ENCODE measurements around the gene ACTA1. TPM values are rescaled to one million over a fixed set of nuclear protein-coding genes. Genes with fewer than 3 reads are reported as not detected.

The ACTA1 gene
- total and polyA plus RNA-seq, 9 of the 15 experiments (the other 6 are each of a cell fraction or from before 2014, with no cell fraction given): 0.07 to 0.36 TPM; not detected in 7

DNA sequence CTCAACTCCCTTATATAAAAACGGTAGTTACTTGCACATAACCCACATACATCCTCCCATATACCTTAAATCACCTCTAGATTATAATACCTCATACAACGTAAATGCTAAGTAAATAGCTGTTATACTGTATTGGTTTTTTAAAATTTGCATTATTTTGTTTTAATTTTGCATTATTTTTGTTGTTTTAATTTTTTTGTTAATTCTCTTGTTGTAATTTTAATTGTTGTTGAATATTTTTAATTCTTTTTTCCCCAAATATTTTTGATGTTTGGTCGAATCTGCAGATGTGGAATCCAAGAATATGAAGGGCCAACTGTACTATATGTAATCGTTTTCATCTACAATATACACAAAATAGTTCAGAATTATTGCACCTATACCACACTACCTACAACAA, 23.5 kb upstream of the ACTA1 start (continued):
- TF ChIP-seq ZNF175 (CRISPR knock-in tag; IDR thresholded peaks at IDR 0.05; ENCODE audit: low read depth) (no peak), ZNF398 (CRISPR knock-in tag; IDR thresholded peaks at IDR 0.05) (no peak), ZSCAN32 (CRISPR knock-in tag; IDR thresholded peaks at IDR 0.05) (no peak), SOX6 (IDR thresholded peaks at IDR 0.05) (no peak), ZNF133 (CRISPR knock-in tag; IDR thresholded peaks at IDR 0.05) (no peak)

DNA sequence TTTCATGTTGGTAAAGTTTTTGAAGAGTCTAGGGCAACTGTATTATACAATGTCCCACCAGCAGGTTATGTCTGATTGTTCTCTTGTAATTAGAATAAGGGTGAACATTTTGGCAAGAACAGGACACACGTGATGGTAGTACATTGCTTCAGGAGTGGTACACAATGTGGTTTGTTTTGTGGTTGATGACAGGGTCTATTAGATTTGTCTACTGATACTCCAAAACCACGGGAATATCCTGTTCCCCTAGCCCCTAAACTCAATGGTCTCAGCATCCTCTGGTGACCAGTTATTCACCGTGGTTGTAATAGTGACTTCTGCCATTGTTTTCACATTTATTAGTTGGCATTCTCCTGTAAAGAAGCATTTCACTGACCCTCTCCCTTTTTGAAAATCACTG, 22.1 kb upstream of the ACTA1 start:
- WGBS (ENCODE audit: insufficient coverage, low coverage, missing lambda C conversion rate): 74% methylated on average over 3 of the region's 3 CpGs
- H3K27me3 ChIP-seq (ENCODE audit: control insufficient read depth in 2 of 2, insufficient read depth in 2 of 2, low read length in 2 of 2): no peaks in the 10 kb centered on the region
- no peaks in the 10 kb centered on the region for H3K79me2 ChIP-seq (ENCODE audit: control insufficient read depth, insufficient read depth, low read length)
- H3K36me3 ChIP-seq (ENCODE audit: control insufficient read depth, insufficient read depth, low read length): peaks cover 86% of the 10 kb centered on the region
- H3K4me3 ChIP-seq: no peak overlapping the region
- no peak overlapping the region for H3K9ac ChIP-seq (ENCODE audit: insufficient read depth in 1 of 2, low read depth in 2 of 2, low read length in 2 of 2)
- no peaks in the 10 kb centered on the region for H3K9me3 ChIP-seq (replicated peaks; ENCODE audit: control insufficient read depth, insufficient read depth, low read depth, low read length)
- ATAC-seq: no peak
- intact Hi-C loops (cut with micrococcal nuclease) (no loop called here), in situ Hi-C loops (cut with MboI) (no loop called here)
- DNase-seq (ENCODE audit: extremely low read depth in 1 of 4, low spot score in 3 of 4): no peak
- BruUV-seq (replicated peaks): no TSS peak
- H2AFZ ChIP-seq (ENCODE audit: low read depth, low read length): no peak overlapping the region
- H3K9me1 ChIP-seq (ENCODE audit: control insufficient read depth, insufficient read depth, low read length): no peaks in the 10 kb centered on the region
- POLR2A ChIA-PET: no interaction called here
- H3K4me2 ChIP-seq (ENCODE audit: insufficient read depth, low read length): no peak overlapping the region
- H4K20me1 ChIP-seq (replicated peaks; ENCODE audit: control insufficient read depth, insufficient read depth, low read length): no peaks in the 10 kb centered on the region
- no peak overlapping the region for H3K27ac ChIP-seq (ENCODE audit: extremely low read depth, low read depth, low read length)
- CTCF ChIA-PET (ENCODE audit: low intra/inter-chr PET ratio): no interaction called here
- H3K4me1 ChIP-seq (replicated peaks in 1 of 2; ENCODE audit: control insufficient read depth in 2 of 2, insufficient read depth in 2 of 2, low read length in 2 of 2): no peaks in the 10 kb centered on the region
- FAIRE-seq: no peak
- TF ChIP-seq HMGN3 (IDR thresholded peaks at IDR 0.05; ENCODE audit: borderline replicate concordance, extremely low read depth, insufficient read length, low read depth, low read length) (no peak), SIX5 (IDR thresholded peaks at IDR 0.05; ENCODE audit: borderline replicate concordance in 1 of 2, insufficient read depth in 1 of 2, low read depth in 1 of 2, low read length in 2 of 2) (no peak), XRCC5 (IDR thresholded peaks at IDR 0.05; ENCODE audit: low read depth, low read length) (no peak), BRCA1 (IDR thresholded peaks at IDR 0.05) (no peak), BRCA1 (CRISPR knock-in tag; IDR thresholded peaks at IDR 0.05) (no peak), ZBTB34 (CRISPR knock-in tag; IDR thresholded peaks at IDR 0.05) (no peak)
- TF ChIP-seq, protein P1, sequence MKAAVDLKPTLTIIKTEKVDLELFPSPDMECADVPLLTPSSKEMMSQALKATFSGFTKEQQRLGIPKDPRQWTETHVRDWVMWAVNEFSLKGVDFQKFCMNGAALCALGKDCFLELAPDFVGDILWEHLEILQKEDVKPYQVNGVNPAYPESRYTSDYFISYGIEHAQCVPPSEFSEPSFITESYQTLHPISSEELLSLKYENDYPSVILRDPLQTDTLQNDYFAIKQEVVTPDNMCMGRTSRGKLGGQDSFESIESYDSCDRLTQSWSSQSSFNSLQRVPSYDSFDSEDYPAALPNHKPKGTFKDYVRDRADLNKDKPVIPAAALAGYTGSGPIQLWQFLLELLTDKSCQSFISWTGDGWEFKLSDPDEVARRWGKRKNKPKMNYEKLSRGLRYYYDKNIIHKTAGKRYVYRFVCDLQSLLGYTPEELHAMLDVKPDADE (conservative IDR thresholded peaks at IDR 0.05; ENCODE audit: control insufficient read depth, low read depth, low read length): no peak
- TF ChIP-seq, protein P2, sequence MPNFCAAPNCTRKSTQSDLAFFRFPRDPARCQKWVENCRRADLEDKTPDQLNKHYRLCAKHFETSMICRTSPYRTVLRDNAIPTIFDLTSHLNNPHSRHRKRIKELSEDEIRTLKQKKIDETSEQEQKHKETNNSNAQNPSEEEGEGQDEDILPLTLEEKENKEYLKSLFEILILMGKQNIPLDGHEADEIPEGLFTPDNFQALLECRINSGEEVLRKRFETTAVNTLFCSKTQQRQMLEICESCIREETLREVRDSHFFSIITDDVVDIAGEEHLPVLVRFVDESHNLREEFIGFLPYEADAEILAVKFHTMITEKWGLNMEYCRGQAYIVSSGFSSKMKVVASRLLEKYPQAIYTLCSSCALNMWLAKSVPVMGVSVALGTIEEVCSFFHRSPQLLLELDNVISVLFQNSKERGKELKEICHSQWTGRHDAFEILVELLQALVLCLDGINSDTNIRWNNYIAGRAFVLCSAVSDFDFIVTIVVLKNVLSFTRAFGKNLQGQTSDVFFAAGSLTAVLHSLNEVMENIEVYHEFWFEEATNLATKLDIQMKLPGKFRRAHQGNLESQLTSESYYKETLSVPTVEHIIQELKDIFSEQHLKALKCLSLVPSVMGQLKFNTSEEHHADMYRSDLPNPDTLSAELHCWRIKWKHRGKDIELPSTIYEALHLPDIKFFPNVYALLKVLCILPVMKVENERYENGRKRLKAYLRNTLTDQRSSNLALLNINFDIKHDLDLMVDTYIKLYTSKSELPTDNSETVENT (CRISPR knock-in tag; IDR thresholded peaks at IDR 0.05): no peak

Measured in K562 (cell line).